Liver (tissue), 9 donors: Measurements from ENCODE around the gene IFT27. TPM values are rescaled to one million over a fixed set of nuclear protein-coding genes. Genes with fewer than 3 reads are reported as not detected.

ENCODE experiments used
- DNase-seq: peaks from one replicate; pipeline ENCODE4 v3.0.0-alpha.2; 2017; ENCODE audit warnings: low spot score
- H3K27ac ChIP-seq, 2 donors: one replicate each; pipeline ENCODE4 v1.7.0; 2013; ENCODE audit warnings: inconsistent platforms in 2 of 2, low read length in 2 of 2, control low read depth in 1 of 2, low read depth in 1 of 2, mild to moderate bottlenecking in 1 of 2
- H3K27me3 ChIP-seq, 4 donors: one replicate each; pipeline versions ENCODE4 v1.6.1 to v1.7.0; 2013; ENCODE audit warnings: low read length in 3 of 4, inconsistent platforms in 1 of 4, mild to moderate bottlenecking in 1 of 4, moderate library complexity in 1 of 4; ENCODE audit not compliant: control insufficient read depth in 4 of 4, insufficient read depth in 4 of 4
- H3K36me3 ChIP-seq, 4 donors: one replicate each; pipeline versions ENCODE4 v1.6.1 to v1.7.0; 2013; ENCODE audit warnings: low read length in 3 of 4, mild to moderate bottlenecking in 3 of 4, low read depth in 1 of 4, moderate library complexity in 1 of 4; ENCODE audit not compliant: control insufficient read depth in 4 of 4, insufficient read depth in 3 of 4
- H3K4me1 ChIP-seq, 4 donors: one replicate each; pipeline versions ENCODE4 v1.6.1 to v1.7.0; 2013; ENCODE audit warnings: low read length in 3 of 4, mild to moderate bottlenecking in 3 of 4, moderate library complexity in 1 of 4; ENCODE audit not compliant: control insufficient read depth in 4 of 4, insufficient read depth in 4 of 4
- H3K4me3 ChIP-seq, 3 donors: one replicate each; pipeline versions ENCODE4 v1.6.1 to v1.7.0; 2013; ENCODE audit warnings: low read length in 3 of 3, control low read depth in 1 of 3, low read depth in 1 of 3, mild to moderate bottlenecking in 1 of 3
- H3K9ac ChIP-seq, 2 donors: one replicate each; pipeline ENCODE4 v1.7.0; 2013; ENCODE audit warnings: low read length in 2 of 2, mild to moderate bottlenecking in 2 of 2, moderate library complexity in 2 of 2, control low read depth in 1 of 2, low read depth in 1 of 2
- H3K9me3 ChIP-seq, 4 donors: one replicate each; pipeline versions ENCODE4 v1.6.1 to v1.7.0; 2013; ENCODE audit warnings: low read length in 3 of 4; ENCODE audit not compliant: control insufficient read depth in 4 of 4
- ATF3 ChIP-seq: IDR thresholded peaks from 2 replicates; pipeline ENCODE4 v1.6.1; 2016; ENCODE audit warnings: antibody characterized with exemption
- CTCF ChIP-seq: fragments of 150-350 bp; IDR thresholded peaks from 2 replicates; pipeline ENCODE4 v1.5.1; 2017; ENCODE audit warnings: improper control_type of control experiment, low read depth, low read length; ENCODE audit not compliant: missing input control
- EGR1 ChIP-seq, 2 donors: IDR thresholded peaks; 2 replicates each; pipeline ENCODE4 v1.6.1; 2016 to 2018; ENCODE audit warnings: antibody characterized with exemption in 2 of 2, low read depth in 2 of 2
- FOXA1 ChIP-seq: IDR thresholded peaks from 2 replicates; pipeline ENCODE4 v1.6.1; 2016; ENCODE audit warnings: antibody characterized with exemption
- FOXA2 ChIP-seq: IDR thresholded peaks from 2 replicates; pipeline ENCODE4 v1.6.1; 2016; ENCODE audit warnings: antibody characterized with exemption
- GABPA ChIP-seq, 2 donors: IDR thresholded peaks in 1 of 2; conservative IDR thresholded peaks in 1 of 2; 2 replicates each; pipeline ENCODE4 v1.6.1; 2016; ENCODE audit warnings: antibody characterized with exemption in 2 of 2, mild to moderate bottlenecking in 1 of 2, moderate library complexity in 1 of 2
- HNF4A ChIP-seq, 2 donors: conservative IDR thresholded peaks; 2 replicates each; pipeline ENCODE4 v1.6.1; 2016; ENCODE audit warnings: antibody characterized with exemption in 2 of 2, mild to moderate bottlenecking in 2 of 2
- HNF4G ChIP-seq: IDR thresholded peaks from 2 replicates; pipeline ENCODE4 v1.6.1; 2016; ENCODE audit warnings: antibody characterized with exemption
- JUND ChIP-seq, 2 donors: IDR thresholded peaks; 2 replicates each; pipeline ENCODE4 v1.6.1; 2016; ENCODE audit warnings: antibody characterized with exemption in 2 of 2
- MAX ChIP-seq: IDR thresholded peaks from 2 replicates; pipeline ENCODE4 v1.6.1; 2016; ENCODE audit warnings: antibody characterized with exemption
- NR2F2 ChIP-seq: IDR thresholded peaks from 2 replicates; pipeline ENCODE4 v1.6.1; 2016; ENCODE audit warnings: antibody characterized with exemption
- RAD21 ChIP-seq, 2 donors: IDR thresholded peaks; 2 replicates each; pipeline ENCODE4 v1.6.1; 2016; ENCODE audit warnings: antibody characterized with exemption in 2 of 2, mild to moderate bottlenecking in 2 of 2
- REST ChIP-seq: IDR thresholded peaks from 2 replicates; pipeline ENCODE4 v1.6.1; 2016; ENCODE audit warnings: antibody characterized with exemption, mild to moderate bottlenecking
- RXRA ChIP-seq, 2 donors: IDR thresholded peaks; 2 replicates each; pipeline ENCODE4 v1.6.1; 2017 to 2018; ENCODE audit warnings: antibody characterized with exemption in 2 of 2, mild to moderate bottlenecking in 1 of 2
- SP1 ChIP-seq: IDR thresholded peaks from 2 replicates; pipeline ENCODE4 v1.6.1; 2018; ENCODE audit warnings: antibody characterized with exemption, mild to moderate bottlenecking
- TAF1 ChIP-seq: conservative IDR thresholded peaks from 2 replicates; pipeline ENCODE4 v1.6.1; 2016; ENCODE audit warnings: antibody characterized with exemption, mild to moderate bottlenecking
- YY1 ChIP-seq: IDR thresholded peaks from 2 replicates; pipeline ENCODE4 v1.6.1; 2016; ENCODE audit warnings: antibody characterized with exemption, mild to moderate bottlenecking
- ZBTB33 ChIP-seq: IDR thresholded peaks from 2 replicates; pipeline ENCODE4 v1.6.1; 2016; ENCODE audit warnings: antibody characterized with exemption
- WGBS: extraction: QIAGEN DNeasy Blood & Tissue Kit; methylation state at CpG from one replicate; pipeline ENCODE4 v1.1.7; 2013; 5-methylcytosine and 5-hydroxymethylcytosine counted together
- polyA plus RNA-seq, 2 donors: library from polyadenylated mRNA; stranded (reverse) in 1 of 2; unstranded in 1 of 2; fragments of 200-250 nt in 1 of 2; fragments of >200 nt in 1 of 2; fragmentation: Nextera tagmentation in 1 of 2; extraction: Ambion mirVana in 1 of 2; gene quantifications; one replicate each; pipeline versions ENCODE4 v1.2.1 to v1.2.3, GENCODE V29; 2013 to 2015
- total RNA-seq, 2 donors: library from RNA; depleted of rRNA; stranded (reverse); fragments of >200 nt; gene quantifications; one replicate each; pipeline ENCODE4 v1.2.3, GENCODE V29; 2014
- donor health status: healthy.
- donor health status: healthy.
- donor health status: healthy.
- donor health status: healthy.
- donor health status: healthy.

Gene IFT27
- total and polyA plus RNA-seq, 4 donors = 7.2 to 12.4 (median 9.6) TPM

GRCh38 chr22:36725366-36726006 lies 50.4 kb downstream of the IFT27 start:
- TF ChIP-seq SP1 = no peak
- no peak for TF ChIP-seq GABPA (IDR thresholded peaks at IDR 0.05 in 1 of 2, conservative IDR thresholded peaks at IDR 0.05 in 1 of 2)
- no peak for TF ChIP-seq MAX
- no peak for TF ChIP-seq REST
- no peak for TF ChIP-seq YY1
- no peak for TF ChIP-seq TAF1
- no peak for TF ChIP-seq HNF4G
- TF ChIP-seq FOXA2 = no peak
- TF ChIP-seq HNF4A (conservative IDR thresholded peaks at IDR 0.05) = no peak
- no peak for TF ChIP-seq ZBTB33
- no peak for TF ChIP-seq CTCF
- TF ChIP-seq ATF3 = no peak
- no peak for TF ChIP-seq RXRA (IDR thresholded peaks at IDR 0.05)
- no peak for TF ChIP-seq RAD21 (IDR thresholded peaks at IDR 0.05)
- TF ChIP-seq JUND (IDR thresholded peaks at IDR 0.05) = no peak
- TF ChIP-seq FOXA1 = no peak
- TF ChIP-seq NR2F2 = no peak
- TF ChIP-seq EGR1 (IDR thresholded peaks at IDR 0.05; ENCODE audit: low read depth in 2 of 2) = no peak
- Histone ChIP-seq H3K4me3 (no peak overlapping the region), H3K9me3 (no peaks in the 10 kb centered on the region), H3K36me3 (no peaks in the 10 kb centered on the region), H3K9ac (no peak overlapping the region), H3K27me3 (peaks cover 0 to 6% (median 1%) of the 10 kb centered on the region in 4 donors), H3K4me1 (no peaks in the 10 kb centered on the region), H3K27ac (no peak overlapping the region)
- no peak for DNase-seq
- WGBS = 75% methylated on average over 24 of the region's 24 CpGs
